Spleen (tissue), 7 donors: Measurements from ENCODE around the gene IFNGR2.
"Not testable (repeated sequence)": the region's sequence is repeated elsewhere in the genome, so short reads cannot be mapped to it uniquely, and the experiment has no call there.

Source experiments
- CTCF ChIP-seq, 11 experiments: fragments of 200-600 bp in 7 of 11; fragments of 450-650 bp in 4 of 11; sonication (generic) in 4 of 11; IDR thresholded peaks in 8 of 11; conservative IDR thresholded peaks in 3 of 11; 1 replicate in 7 of 11; 2 replicates in 4 of 11; pipeline versions ENCODE4 v1.4.0 to v1.8.0; 2016 to 2021; ENCODE audit warnings: antibody characterized with exemption in 11 of 11, inconsistent platforms in 4 of 11, mild to moderate bottlenecking in 1 of 11
- POLR2A ChIP-seq, 3 donors: fragments of 450-650 bp; IDR thresholded peaks; one replicate each; pipeline ENCODE4 v1.5.1; 2017; ENCODE audit warnings: antibody characterized with exemption in 3 of 3, mild to moderate bottlenecking in 1 of 3
- POLR2AphosphoS5 ChIP-seq, 3 donors: sonication (generic); formaldehyde crosslinking; IDR thresholded peaks; one replicate each; pipeline ENCODE4 v1.5.1; 2017; ENCODE audit warnings: antibody characterized with exemption in 3 of 3
- donor health status: DM: no; HTN: no; CAD: no; lungs with moderate emphysema.
- donor health status: DM: no; HTN: no; CAD: no.
- donor health status: DM: no; HTN: no; CAD: no.

- TF ChIP-seq CTCF (IDR thresholded peaks at IDR 0.05 in 8 of 11, conservative IDR thresholded peaks at IDR 0.05 in 3 of 11); POLR2A (IDR thresholded peaks at IDR 0.05): not testable (repeated sequence)
- peak in 1 of 3 donors; percentile 65 for TF ChIP-seq POLR2AphosphoS5 (IDR thresholded peaks at IDR 0.05)
These were observed 23.3 kb upstream of the IFNGR2 start for GRCh38 chr21:33379934-33380333.
